K562 (cell line): ENCODE data around the gene ADTRP. TPM values are rescaled to one million over a fixed set of nuclear protein-coding genes. Genes with fewer than 3 reads are reported as not detected.

Source experiments
- ATAC-seq: fragments of 200-7000 bp; cut with Tn5 transposase; 3 replicates; pipeline ENCODE4 v1.9.1; 2020; ENCODE audit warnings: moderate library complexity
- BruUV-seq: library from RNA; stranded (reverse); fragments of 400-500 nt; replicated peaks from 2 replicates; lab custom pipeline; 2021; lab: Mats Ljungman, UMichigan
- CTCF ChIA-PET: fragments of 300-600 bp; formaldehyde crosslinking; extraction: SDS; loops from one replicate; lab custom pipeline; 2021; ENCODE audit warnings: low intra/inter-chr PET ratio; lab: Yijun Ruan, JAX
- POLR2A ChIA-PET: fragments of 300-600, 350-650 bp; sonication (Branson Sonifier 250); formaldehyde crosslinking; extraction: SDS; loops from one replicate; lab custom pipeline; 2021; ENCODE audit warnings: antibody characterized with exemption, inconsistent platforms; lab: Yijun Ruan, JAX
- DNase-seq, 4 experiments: peaks; one replicate each; pipeline versions ENCODE4 v3.0.0 to v3.0.0-alpha.2; 2011 to 2018; ENCODE audit warnings: low spot score in 3 of 4, mixed read lengths in 3 of 4; ENCODE audit errors: extremely low read depth in 1 of 4
- FAIRE-seq: peaks from 2 replicates; lab custom pipeline; 2011; peaks lifted over from hg19 to GRCh38; lab: Jason Lieb, UNC
- H2AFZ ChIP-seq: 2 replicates; pipeline ENCODE4 v1.6.0; 2011; ENCODE audit warnings: low read depth, low read length, control low read depth, inconsistent platforms
- H3K27ac ChIP-seq: fragments of 200-600 bp; 3 replicates; pipeline ENCODE4 v1.8.0; 2011; ENCODE audit warnings: low read depth, mild to moderate bottlenecking, control low read depth, inconsistent platforms, low read length, moderate library complexity, mixed read lengths; ENCODE audit errors: extremely low read depth
- H3K27me3 ChIP-seq, 2 experiments: fragments of 300-600 bp in 1 of 2; 2 replicates in 1 of 2; 3 replicates in 1 of 2; pipeline versions ENCODE4 v1.6.0 to v1.8.0; 2011; ENCODE audit warnings: inconsistent platforms in 2 of 2, low read length in 2 of 2, mild to moderate bottlenecking in 1 of 2, mixed read lengths in 1 of 2, moderate library complexity in 1 of 2; ENCODE audit not compliant: control insufficient read depth in 2 of 2, insufficient read depth in 2 of 2
- H3K36me3 ChIP-seq: fragments of 300-600 bp; 3 replicates; pipeline ENCODE4 v1.8.0; 2011; ENCODE audit warnings: mild to moderate bottlenecking, low read length, inconsistent platforms; ENCODE audit not compliant: control insufficient read depth, insufficient read depth
- H3K4me1 ChIP-seq, 2 experiments: fragments of 200-600 bp in 1 of 2; replicated peaks in 1 of 2; 2 replicates in 1 of 2; 3 replicates in 1 of 2; pipeline versions ENCODE4 v1.5.1 to v1.8.0; 2011; ENCODE audit warnings: inconsistent platforms in 2 of 2, low read length in 2 of 2, mild to moderate bottlenecking in 1 of 2, mixed read lengths in 1 of 2, moderate library complexity in 1 of 2; ENCODE audit not compliant: control insufficient read depth in 2 of 2, insufficient read depth in 2 of 2
- H3K4me2 ChIP-seq: 2 replicates; pipeline ENCODE4 v1.6.1; 2011; ENCODE audit warnings: low read length, control low read depth, inconsistent platforms, mixed read lengths; ENCODE audit not compliant: insufficient read depth
- H3K4me3 ChIP-seq: fragments of 200-600 bp; sonication (generic), shearing (Covaris generic); 2 replicates; pipeline ENCODE4 v1.5.1; 2016; ENCODE audit warnings: control low read depth, inconsistent platforms
- H3K79me2 ChIP-seq: fragments of 200-600 bp; 3 replicates; pipeline ENCODE4 v1.8.0; 2011; ENCODE audit warnings: low read length, inconsistent platforms; ENCODE audit not compliant: control insufficient read depth, insufficient read depth
- H3K9ac ChIP-seq, 2 experiments: 2 replicates each; pipeline versions ENCODE4 v1.6.0 to v1.6.1; 2011; ENCODE audit warnings: low read depth in 2 of 2, low read length in 2 of 2, control low read depth in 1 of 2, inconsistent platforms in 1 of 2, mild to moderate bottlenecking in 1 of 2, mixed read lengths in 1 of 2; ENCODE audit not compliant: insufficient read depth in 1 of 2
- H3K9me1 ChIP-seq: one replicate; pipeline ENCODE4 v1.6.0; 2011; ENCODE audit warnings: inconsistent platforms, mild to moderate bottlenecking, low read length, moderate library complexity; ENCODE audit not compliant: control insufficient read depth, insufficient read depth
- H3K9me3 ChIP-seq: replicated peaks from 2 replicates; pipeline ENCODE4 v1.5.1; 2011; ENCODE audit warnings: low read depth, low read length, inconsistent platforms; ENCODE audit not compliant: control insufficient read depth, insufficient read depth
- H4K20me1 ChIP-seq: replicated peaks from 2 replicates; pipeline ENCODE4 v1.6.1; 2011; ENCODE audit warnings: low read length, inconsistent platforms, mixed read lengths; ENCODE audit not compliant: control insufficient read depth, insufficient read depth
- CBFB ChIP-seq: sonication (generic); formaldehyde crosslinking; IDR thresholded peaks from 2 replicates; pipeline ENCODE4 v1.4.0; 2020; ENCODE audit warnings: mild to moderate bottlenecking, missing genetic modification reagents
- JUN ChIP-seq, 2 experiments: sonication (generic) in 1 of 2; formaldehyde crosslinking in 1 of 2; IDR thresholded peaks; 2 replicates each; pipeline versions ENCODE4 v1.6.1 to v1.8.0; 2012 to 2022; ENCODE audit warnings: borderline replicate concordance in 2 of 2, mild to moderate bottlenecking in 2 of 2, improper control_type of control experiment in 1 of 2, low read depth in 1 of 2, low read length in 1 of 2, missing genetic modification reagents in 1 of 2
- ZNF12 ChIP-seq: sonication (generic); formaldehyde crosslinking; IDR thresholded peaks from 2 replicates; pipeline ENCODE4 v1.4.0; 2020; ENCODE audit warnings: mild to moderate bottlenecking, missing genetic modification reagents
- ZNF395 ChIP-seq: fragments of 200-800 bp; sonication (Bioruptor generic); IDR thresholded peaks from 2 replicates; pipeline ENCODE4 v1.6.1; 2017; ENCODE audit warnings: missing genetic modification characterization, missing compliant biosample characterization
- ZNF639 ChIP-seq, 2 experiments: fragments of 200-800 bp in 1 of 2; sonication (Bioruptor generic) in 1 of 2; sonication (generic) in 1 of 2; formaldehyde crosslinking in 1 of 2; IDR thresholded peaks in 1 of 2; conservative IDR thresholded peaks in 1 of 2; 2 replicates each; pipeline versions ENCODE4 v1.5.0 to v1.6.1; 2016 to 2020; ENCODE audit warnings: missing compliant biosample characterization in 1 of 2, missing genetic modification characterization in 1 of 2, missing genetic modification reagents in 1 of 2
- WGBS: fragments of 100-300 bp; shearing (Covaris generic); methylation state at CpG from one replicate; pipeline ENCODE4 v1.1.6; 2016; ENCODE audit warnings: low coverage, mixed read lengths; ENCODE audit not compliant: insufficient coverage; ENCODE audit errors: missing lambda C conversion rate; 5-methylcytosine and 5-hydroxymethylcytosine counted together
- in situ Hi-C: fragments of 300-500 bp; cut with MboI; formaldehyde crosslinking; loops from 4 replicates; pipeline ENCODE4 v1.15.0; 2018; ENCODE audit warnings: inconsistent platforms, mixed read lengths
- intact Hi-C: fragments of 100-400 bp; cut with micrococcal nuclease; formaldehyde crosslinking; loops from 2 replicates; pipeline ENCODE4 v1.14.2; 2022
- polyA plus RNA-seq, 8 experiments: library from polyadenylated mRNA; depleted of rRNA in 4 of 8; stranded (reverse) in 5 of 8; unstranded in 3 of 8; fragments of >200 nt; fragmentation: Nextera tagmentation in 2 of 8; fragmentation: Illumina TruSeq in 1 of 8; extraction: Ambion mirVana in 2 of 8; extraction: Trizol in 1 of 8; gene quantifications; 2 replicates each; pipeline versions ENCODE4 v1.2.1 to v1.2.3, GENCODE V29; 2011 to 2014; ENCODE audit warnings: inconsistent platforms in 1 of 8, missing spikeins in 1 of 8
- total RNA-seq, 7 experiments: library from RNA; depleted of rRNA in 6 of 7; stranded (reverse); fragments of >200 nt in 6 of 7; fragmentation: Illumina TruSeq in 2 of 7; extraction: Trizol in 2 of 7; gene quantifications; 2 replicates each; pipeline versions ENCODE4 v1.2.1 to v1.2.3, GENCODE V29; 2011 to 2021; ENCODE audit warnings: low replicate concordance in 1 of 7
- TF ChIP-seq, protein P1 (sequence below), 2 experiments: fragments of 450-650 bp in 1 of 2; IDR thresholded peaks; 2 replicates each; pipeline ENCODE4 v1.6.1; 2011 to 2017; ENCODE audit warnings: low read depth in 2 of 2, antibody characterized with exemption in 1 of 2, borderline replicate concordance in 1 of 2, low read length in 1 of 2, mild to moderate bottlenecking in 1 of 2, mixed read lengths in 1 of 2; ENCODE audit not compliant: control insufficient read depth in 1 of 2

The ADTRP gene
- total and polyA plus RNA-seq, 9 of the 15 experiments (the other 6 are each of a cell fraction or from before 2014, with no cell fraction given): 7.4 to 24.0 (median 13.6) TPM

GRCh38 chr6:11819486-11819885 lies 40.9 kb upstream of the ADTRP start:
- FAIRE-seq: no peak
- TF ChIP-seq, protein P1, sequence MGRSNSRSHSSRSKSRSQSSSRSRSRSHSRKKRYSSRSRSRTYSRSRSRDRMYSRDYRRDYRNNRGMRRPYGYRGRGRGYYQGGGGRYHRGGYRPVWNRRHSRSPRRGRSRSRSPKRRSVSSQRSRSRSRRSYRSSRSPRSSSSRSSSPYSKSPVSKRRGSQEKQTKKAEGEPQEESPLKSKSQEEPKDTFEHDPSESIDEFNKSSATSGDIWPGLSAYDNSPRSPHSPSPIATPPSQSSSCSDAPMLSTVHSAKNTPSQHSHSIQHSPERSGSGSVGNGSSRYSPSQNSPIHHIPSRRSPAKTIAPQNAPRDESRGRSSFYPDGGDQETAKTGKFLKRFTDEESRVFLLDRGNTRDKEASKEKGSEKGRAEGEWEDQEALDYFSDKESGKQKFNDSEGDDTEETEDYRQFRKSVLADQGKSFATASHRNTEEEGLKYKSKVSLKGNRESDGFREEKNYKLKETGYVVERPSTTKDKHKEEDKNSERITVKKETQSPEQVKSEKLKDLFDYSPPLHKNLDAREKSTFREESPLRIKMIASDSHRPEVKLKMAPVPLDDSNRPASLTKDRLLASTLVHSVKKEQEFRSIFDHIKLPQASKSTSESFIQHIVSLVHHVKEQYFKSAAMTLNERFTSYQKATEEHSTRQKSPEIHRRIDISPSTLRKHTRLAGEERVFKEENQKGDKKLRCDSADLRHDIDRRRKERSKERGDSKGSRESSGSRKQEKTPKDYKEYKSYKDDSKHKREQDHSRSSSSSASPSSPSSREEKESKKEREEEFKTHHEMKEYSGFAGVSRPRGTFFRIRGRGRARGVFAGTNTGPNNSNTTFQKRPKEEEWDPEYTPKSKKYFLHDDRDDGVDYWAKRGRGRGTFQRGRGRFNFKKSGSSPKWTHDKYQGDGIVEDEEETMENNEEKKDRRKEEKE (IDR thresholded peaks at IDR 0.05; ENCODE audit: borderline replicate concordance in 1 of 2, control insufficient read depth in 1 of 2, low read depth in 2 of 2, low read length in 1 of 2): no peak
- TF ChIP-seq ZNF395 (CRISPR knock-in tag) (no peak), ZNF12 (CRISPR knock-in tag) (peak; percentile 97), CBFB (CRISPR knock-in tag) (no peak), JUN (IDR thresholded peaks at IDR 0.05; ENCODE audit: borderline replicate concordance, low read depth, low read length) (no peak), JUN (CRISPR knock-in tag; IDR thresholded peaks at IDR 0.05; ENCODE audit: borderline replicate concordance) (no peak), ZNF639 (CRISPR knock-in tag; conservative IDR thresholded peaks at IDR 0.05 in 1 of 2, IDR thresholded peaks at IDR 0.05 in 1 of 2) (no peak)
- TF ChIP-seq, all 486 proteins: peak for 1
- H3K9me1 ChIP-seq: no peaks in the 10 kb centered on the region
- POLR2A ChIA-PET: interaction anchor here (0.9 kb wide), 1 partner anchor 244 kb away, joined by 3 read pairs; no protein-coding TSS in a partner anchor
- H2AFZ ChIP-seq: no peak overlapping the region
- no peaks in the 10 kb centered on the region for H3K79me2 ChIP-seq
- H3K9ac ChIP-seq: no peak overlapping the region
- 88% methylated on average over 3 of the region's 3 CpGs for WGBS
- no peaks in the 10 kb centered on the region for H3K27me3 ChIP-seq
- intact Hi-C loops (no loop called here), in situ Hi-C loops (no loop called here)
- peaks cover 0 to 7% of the 10 kb centered on the region in 2 experiments; a peak in 2 of 5 replicates for H3K4me1 ChIP-seq
- no peak overlapping the region for H3K4me2 ChIP-seq
- CTCF ChIA-PET: no interaction called here
- no peak overlapping the region for H3K4me3 ChIP-seq
- no peak for DNase-seq
- H3K36me3 ChIP-seq: no peaks in the 10 kb centered on the region
- H3K27ac ChIP-seq: no peak overlapping the region
- H4K20me1 ChIP-seq: no peaks in the 10 kb centered on the region
- H3K9me3 ChIP-seq: peaks cover 3% of the 10 kb centered on the region; the same call in 1 of the 2 replicates
- ATAC-seq: no peak
- no TSS peak for BruUV-seq
